GM12801 (cell line): ENCODE measurements around the gene PCDHGB2.
A peak's percentile ranks its signal among the peaks of the same experiment; 100 is the strongest.

Experiments
- TF ChIP-seq, protein P1 (sequence below): IDR thresholded peaks from one replicate; pipeline ENCODE4 v1.5.1; 2011; ENCODE audit warnings: control low read depth; ENCODE audit not compliant: insufficient read length; ENCODE audit errors: extremely low read depth

The PCDHGB2 gene

DNA sequence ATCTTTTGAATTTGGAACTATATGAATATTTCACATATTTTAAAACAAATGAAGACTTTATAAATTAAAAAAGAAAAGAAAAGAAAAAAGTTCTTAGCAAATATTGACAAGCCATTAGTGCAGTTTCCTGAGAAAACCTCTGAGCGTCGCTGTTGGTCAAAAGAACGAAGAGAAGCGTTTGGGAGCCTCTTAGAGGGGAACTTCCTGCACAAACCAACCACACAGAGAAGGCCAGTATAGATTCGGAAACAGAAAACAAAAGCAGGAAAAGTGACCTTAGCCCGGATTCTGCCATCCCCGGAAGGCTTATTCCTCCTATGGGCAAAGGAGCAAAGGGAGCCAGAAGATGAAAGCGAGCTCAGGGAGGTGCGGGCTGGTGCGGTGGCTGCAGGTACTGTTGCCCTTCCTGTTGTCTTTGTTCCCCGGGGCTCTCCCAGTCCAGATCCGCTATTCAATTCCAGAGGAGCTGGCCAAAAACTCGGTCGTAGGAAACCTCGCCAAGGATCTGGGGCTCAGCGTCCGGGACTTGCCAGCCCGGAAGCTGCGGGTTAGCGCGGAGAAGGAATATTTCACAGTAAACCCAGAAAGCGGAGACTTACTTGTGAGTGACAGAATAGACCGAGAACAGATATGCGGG, at the start of gene PCDHGB2:
PCDHGB2 (plus strand) TSS at position 205 of the 637 bp plus-strand sequence; CDS start at position 347, 142 bp downstream.
- TF ChIP-seq, protein P1, sequence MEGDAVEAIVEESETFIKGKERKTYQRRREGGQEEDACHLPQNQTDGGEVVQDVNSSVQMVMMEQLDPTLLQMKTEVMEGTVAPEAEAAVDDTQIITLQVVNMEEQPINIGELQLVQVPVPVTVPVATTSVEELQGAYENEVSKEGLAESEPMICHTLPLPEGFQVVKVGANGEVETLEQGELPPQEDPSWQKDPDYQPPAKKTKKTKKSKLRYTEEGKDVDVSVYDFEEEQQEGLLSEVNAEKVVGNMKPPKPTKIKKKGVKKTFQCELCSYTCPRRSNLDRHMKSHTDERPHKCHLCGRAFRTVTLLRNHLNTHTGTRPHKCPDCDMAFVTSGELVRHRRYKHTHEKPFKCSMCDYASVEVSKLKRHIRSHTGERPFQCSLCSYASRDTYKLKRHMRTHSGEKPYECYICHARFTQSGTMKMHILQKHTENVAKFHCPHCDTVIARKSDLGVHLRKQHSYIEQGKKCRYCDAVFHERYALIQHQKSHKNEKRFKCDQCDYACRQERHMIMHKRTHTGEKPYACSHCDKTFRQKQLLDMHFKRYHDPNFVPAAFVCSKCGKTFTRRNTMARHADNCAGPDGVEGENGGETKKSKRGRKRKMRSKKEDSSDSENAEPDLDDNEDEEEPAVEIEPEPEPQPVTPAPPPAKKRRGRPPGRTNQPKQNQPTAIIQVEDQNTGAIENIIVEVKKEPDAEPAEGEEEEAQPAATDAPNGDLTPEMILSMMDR, result no peak

DNA sequence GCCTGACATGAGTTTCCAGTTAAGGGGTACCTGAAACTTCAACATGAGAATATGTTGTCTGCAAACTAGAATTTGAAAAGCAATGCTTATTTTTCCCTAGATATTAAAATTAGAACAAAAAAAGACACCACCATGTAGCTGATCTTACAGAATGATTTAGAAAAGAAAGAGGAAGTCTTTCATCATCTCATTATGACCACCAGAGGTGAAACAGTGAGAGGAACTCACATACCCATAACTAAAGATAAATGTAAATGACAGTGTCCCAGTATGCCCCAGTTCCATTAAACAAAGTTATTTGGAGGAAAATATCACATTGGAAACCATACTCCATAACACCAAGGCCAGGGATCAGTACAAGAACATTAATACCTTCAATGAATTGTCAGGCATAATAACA, 46.1 kb upstream of the PCDHGB2 start:
- TF ChIP-seq, protein P1, result no peak

DNA sequence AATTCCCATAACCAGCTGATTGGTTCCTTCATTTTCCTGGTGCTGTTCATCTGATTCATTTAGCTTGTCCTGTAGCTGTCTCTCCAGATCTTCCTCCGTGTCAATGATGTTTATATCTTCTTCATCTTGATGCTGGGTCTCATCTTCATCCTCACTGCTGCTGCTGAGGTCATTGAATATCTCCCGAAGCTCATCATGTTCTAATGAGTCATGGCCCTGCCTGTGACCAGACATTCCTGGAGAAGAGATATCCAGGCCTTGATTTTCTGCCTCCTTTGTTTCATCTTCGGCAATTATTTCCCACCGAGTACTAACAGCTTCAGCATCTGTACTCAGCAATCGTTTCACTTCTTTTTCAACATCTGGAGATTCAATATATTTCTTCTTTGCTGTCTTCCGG, 40.6 kb upstream of the PCDHGB2 start:
- TF ChIP-seq, protein P1, result no peak

DNA sequence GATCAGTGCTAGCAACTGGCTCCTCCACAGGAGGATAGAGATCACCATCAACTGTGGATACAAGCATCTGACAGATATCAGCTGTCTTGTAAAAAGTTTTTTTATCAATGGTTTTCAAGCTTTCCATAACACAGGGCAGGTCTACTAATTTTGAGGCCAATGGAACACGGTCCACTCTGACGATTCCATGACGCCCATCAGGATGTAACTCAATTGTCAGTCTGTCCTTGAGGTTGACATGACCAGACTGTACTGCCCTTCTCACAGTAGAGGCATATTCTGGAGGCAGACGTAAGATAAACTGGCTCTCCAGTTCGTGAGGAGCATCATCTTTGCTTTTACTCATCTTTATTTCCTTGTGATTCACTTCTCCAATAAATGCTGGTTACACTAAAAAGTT, 40.1 kb upstream of the PCDHGB2 start:
- TF ChIP-seq, protein P1, result no peak

DNA sequence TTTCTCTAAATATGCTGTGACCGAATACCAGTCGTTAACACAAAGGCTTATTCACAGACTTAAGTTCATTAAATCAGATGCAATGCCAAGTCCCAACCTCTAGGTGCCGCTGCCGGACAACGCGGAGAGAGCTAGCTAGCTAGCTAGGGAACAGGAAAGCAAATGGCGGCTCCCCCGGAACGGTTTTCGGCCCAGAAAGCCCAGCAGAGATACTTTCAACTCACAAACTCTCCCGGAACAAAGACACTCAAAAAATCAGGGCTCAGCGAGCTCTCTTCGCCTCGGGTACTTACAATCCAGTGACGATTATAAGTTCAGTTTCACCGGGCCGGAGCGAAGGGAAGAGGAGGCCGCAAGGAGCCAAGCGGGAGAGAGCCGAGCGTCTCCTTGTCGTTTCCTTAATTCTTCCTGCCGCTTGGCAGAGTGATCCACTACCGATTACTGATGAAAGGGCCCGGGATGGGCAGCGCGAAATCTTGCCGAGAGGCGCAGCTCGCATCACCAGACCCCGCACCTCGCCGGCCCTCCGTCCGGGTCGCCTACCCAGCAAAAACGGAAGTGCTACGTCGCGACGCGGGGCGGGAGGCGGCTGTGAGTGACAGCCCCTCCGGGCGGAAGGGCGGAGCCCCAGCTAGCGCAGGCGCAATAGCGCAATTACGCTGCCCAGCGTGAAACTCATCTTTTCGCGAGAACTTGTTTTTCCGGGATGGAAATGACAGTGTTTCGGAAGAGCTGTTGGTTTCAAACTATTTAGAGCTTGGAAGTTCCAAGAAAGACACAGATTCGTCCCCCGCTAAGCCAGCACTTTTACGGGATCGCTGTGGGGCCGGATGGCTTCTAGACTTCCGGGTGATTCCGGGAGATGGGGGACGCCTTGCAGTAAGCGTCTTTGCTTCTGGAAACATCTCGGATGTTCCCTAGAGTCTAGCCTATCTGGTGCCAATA, 39.3 kb upstream of the PCDHGB2 start, which contains the start of gene TAF7:
TAF7 (minus strand) TSS at position 560 of the 945 bp plus-strand sequence. CDS start 740 bp downstream, outside the sequence.
- TF ChIP-seq, protein P1, result peak; percentile 21

DNA sequence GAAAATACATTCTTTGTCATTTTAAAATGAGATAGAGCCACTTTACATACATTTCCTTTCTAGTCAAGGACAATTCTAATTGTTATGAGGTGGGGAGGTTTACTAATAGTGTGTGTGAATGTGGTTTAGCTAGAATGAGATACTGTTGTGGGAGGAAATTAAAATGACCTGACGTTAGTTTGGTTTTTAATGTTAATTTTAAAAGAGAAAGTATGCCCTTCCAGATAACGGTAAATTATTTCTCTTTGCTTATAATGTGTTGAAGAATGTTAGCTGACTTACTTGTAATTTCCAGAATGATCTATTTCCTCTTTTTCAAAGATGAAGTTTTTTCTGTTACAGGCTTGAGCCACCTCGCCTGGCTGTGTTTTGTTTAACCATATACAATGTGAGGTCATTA, 37.5 kb upstream of the PCDHGB2 start:
- TF ChIP-seq, protein P1, result no peak

DNA sequence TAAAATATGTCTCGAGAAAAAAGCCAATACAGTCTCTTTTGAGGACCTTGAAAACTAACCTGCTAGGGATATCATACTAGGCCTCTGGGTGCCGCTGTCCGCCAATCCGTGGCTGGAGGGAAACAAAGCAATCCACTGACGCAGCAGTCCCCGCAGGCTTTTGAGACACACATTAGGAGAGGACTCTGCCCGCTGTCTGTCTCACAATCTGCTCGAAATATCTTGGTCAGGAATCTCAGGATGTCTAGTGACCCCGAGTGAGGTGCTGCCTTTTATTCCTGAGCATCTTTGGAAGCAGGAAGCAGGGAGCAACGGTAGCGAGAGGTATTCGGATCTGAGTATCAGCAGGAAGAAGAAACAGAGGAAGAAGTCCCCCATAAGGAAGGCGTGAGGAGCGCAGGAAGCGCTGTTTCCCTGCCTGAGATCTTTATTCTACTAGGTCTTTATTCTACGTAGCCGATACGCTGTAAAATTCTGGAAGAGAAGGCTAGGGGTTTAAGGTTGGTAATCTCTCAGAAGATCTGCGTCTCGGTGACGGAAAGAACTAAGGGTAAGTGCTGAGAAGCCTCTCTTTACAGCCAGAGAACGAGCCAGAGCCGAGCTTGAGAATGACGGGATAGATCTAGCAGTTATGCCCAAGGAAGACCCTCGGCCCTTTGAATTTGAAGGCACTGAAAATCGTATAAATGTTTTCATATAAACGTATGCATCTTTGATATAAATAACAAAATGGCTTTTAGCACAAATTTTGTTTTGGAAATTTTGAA, 33.5 kb upstream of the PCDHGB2 start:
- TF ChIP-seq, protein P1, result no peak
